IMR-90 (cell line): Measurements from ENCODE around the gene ZNHIT6.

Source experiments
- CEBPB ChIP-seq: IDR thresholded peaks from 2 replicates; pipeline ENCODE4 v1.6.1; 2012; ENCODE audit warnings: low read depth, low read length, improper control_type of control experiment
- CHD1 ChIP-seq: IDR thresholded peaks from 2 replicates; pipeline ENCODE4 v1.6.1; 2012; ENCODE audit warnings: low read depth, low read length, improper control_type of control experiment
- CTCF ChIP-seq: conservative IDR thresholded peaks from 2 replicates; pipeline ENCODE4 v1.5.1; 2012; ENCODE audit warnings: mild to moderate bottlenecking, low read depth, low read length, improper control_type of control experiment
- ELK1 ChIP-seq: fragments of 150-350 bp; IDR thresholded peaks from 2 replicates; pipeline ENCODE4 v1.6.1; 2016; ENCODE audit warnings: low read depth, mild to moderate bottlenecking, low read length, moderate library complexity, borderline replicate concordance
- MAZ ChIP-seq: IDR thresholded peaks from 2 replicates; pipeline ENCODE4 v1.6.1; 2012; ENCODE audit warnings: low read depth, mild to moderate bottlenecking, low read length, improper control_type of control experiment, moderate library complexity, borderline replicate concordance
- MXI1 ChIP-seq: IDR thresholded peaks from 2 replicates; pipeline ENCODE4 v1.6.1; 2012; ENCODE audit warnings: low read depth, mild to moderate bottlenecking, low read length, moderate library complexity, borderline replicate concordance
- NFE2L2 ChIP-seq: fragments of 150-350 bp; IDR thresholded peaks from 2 replicates; pipeline ENCODE4 v1.6.1; 2016; ENCODE audit warnings: low read depth, mild to moderate bottlenecking, low read length
- POLR2A ChIP-seq: IDR thresholded peaks from 2 replicates; pipeline ENCODE4 v1.6.1; 2012; ENCODE audit warnings: mild to moderate bottlenecking, low read depth, low read length
- RAD21 ChIP-seq: IDR thresholded peaks from 2 replicates; pipeline ENCODE4 v1.6.1; 2012; ENCODE audit warnings: low read length, improper control_type of control experiment
- RFX5 ChIP-seq: IDR thresholded peaks from 2 replicates; pipeline ENCODE4 v1.8.0; 2012; ENCODE audit warnings: low read depth, mild to moderate bottlenecking, low read length, moderate library complexity
- SMC3 ChIP-seq: fragments of 150-350 bp; IDR thresholded peaks from 2 replicates; pipeline ENCODE4 v1.6.1; 2016; ENCODE audit warnings: low read depth, mild to moderate bottlenecking, antibody characterized with exemption, low read length, moderate library complexity

- no peak for TF ChIP-seq MAZ
- TF ChIP-seq ELK1, result no peak
- TF ChIP-seq POLR2A, result no peak
- no peak for TF ChIP-seq RFX5
- no peak for TF ChIP-seq CEBPB
- no peak for TF ChIP-seq CTCF
- no peak for TF ChIP-seq MXI1
- no peak for TF ChIP-seq NFE2L2
- no peak for TF ChIP-seq RAD21
- no peak for TF ChIP-seq SMC3
- no peak for TF ChIP-seq CHD1
These were observed 78.7 kb downstream of the ZNHIT6 start for GRCh38 chr1:85629532-85629920.
